Lower leg skin (tissue), 3 donors: ENCODE data around the gene GLT1D1.

Source experiments
- CTCF ChIP-seq, 3 donors: fragments of 450-650 bp; IDR thresholded peaks; one replicate each; pipeline ENCODE4 v1.5.1; 2016; ENCODE audit warnings: antibody characterized with exemption in 3 of 3, mild to moderate bottlenecking in 3 of 3, moderate library complexity in 2 of 3
- POLR2A ChIP-seq, 2 donors: fragments of 450-650 bp; IDR thresholded peaks; one replicate each; pipeline ENCODE4 v1.6.1; 2016 to 2017; ENCODE audit warnings: antibody characterized with exemption in 2 of 2, mild to moderate bottlenecking in 1 of 2, moderate library complexity in 1 of 2

DNA sequence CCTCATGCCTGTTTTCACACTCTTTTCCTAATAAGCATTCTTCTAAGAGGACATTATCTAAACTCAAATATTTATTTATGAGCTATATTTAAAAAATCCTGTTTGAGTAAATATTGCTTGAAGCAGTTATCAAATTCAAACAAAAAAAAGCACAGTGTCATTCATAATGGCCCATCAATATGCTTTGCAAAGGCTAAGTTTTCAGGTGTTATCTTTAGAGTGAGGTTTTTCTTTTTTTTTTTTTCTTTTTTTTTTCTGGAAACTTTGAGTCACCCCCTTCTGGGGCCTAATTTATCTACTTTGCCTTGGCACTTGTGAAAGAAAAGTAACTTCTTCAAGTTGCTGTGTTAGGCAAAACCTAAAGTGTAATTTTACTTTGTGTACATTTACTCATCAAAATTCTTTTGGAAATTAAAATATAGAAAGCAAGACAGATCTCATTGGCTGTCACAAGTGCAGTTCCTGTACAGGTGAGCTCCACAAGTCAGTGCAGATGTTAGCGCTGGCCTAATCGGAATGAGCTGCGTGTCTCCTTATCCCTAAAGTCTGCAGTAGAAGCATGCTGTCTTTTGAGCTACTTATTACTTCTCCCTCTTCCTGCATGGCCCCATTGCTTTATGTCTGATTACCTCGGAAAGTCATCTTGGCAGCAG, 53.3 kb downstream of the GLT1D1 start:
- TF ChIP-seq CTCF (IDR thresholded peaks at IDR 0.05) (no peak), POLR2A (IDR thresholded peaks at IDR 0.05) (no peak)
